ENCODE measurements around the gene NPIPA1.
"Not testable (repeated sequence)": the region's sequence is repeated elsewhere in the genome, so short reads cannot be mapped to it uniquely, and the experiment has no call there.

DNA sequence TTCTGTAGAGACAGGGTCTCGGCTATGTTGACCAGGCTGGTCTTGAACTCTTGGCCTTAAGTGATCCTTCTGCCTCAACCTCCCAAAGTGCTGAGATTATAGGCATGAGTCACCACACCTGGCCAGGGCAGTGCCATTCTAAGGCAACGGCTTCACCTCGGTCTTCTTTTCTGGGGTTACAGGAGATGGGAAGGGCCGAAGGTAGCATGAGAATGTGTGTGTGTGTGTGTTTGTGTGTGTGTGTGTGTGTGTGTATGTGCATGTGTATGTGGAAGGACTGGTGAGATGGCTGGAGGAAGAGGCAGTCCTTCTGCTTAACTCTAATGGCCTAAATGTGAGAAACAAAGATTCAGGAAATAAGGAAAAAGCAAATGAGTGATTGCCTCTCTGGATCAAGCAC lies 39.1 kb upstream of the NPIPA1 start:
- TF ChIP-seq, protein P1, sequence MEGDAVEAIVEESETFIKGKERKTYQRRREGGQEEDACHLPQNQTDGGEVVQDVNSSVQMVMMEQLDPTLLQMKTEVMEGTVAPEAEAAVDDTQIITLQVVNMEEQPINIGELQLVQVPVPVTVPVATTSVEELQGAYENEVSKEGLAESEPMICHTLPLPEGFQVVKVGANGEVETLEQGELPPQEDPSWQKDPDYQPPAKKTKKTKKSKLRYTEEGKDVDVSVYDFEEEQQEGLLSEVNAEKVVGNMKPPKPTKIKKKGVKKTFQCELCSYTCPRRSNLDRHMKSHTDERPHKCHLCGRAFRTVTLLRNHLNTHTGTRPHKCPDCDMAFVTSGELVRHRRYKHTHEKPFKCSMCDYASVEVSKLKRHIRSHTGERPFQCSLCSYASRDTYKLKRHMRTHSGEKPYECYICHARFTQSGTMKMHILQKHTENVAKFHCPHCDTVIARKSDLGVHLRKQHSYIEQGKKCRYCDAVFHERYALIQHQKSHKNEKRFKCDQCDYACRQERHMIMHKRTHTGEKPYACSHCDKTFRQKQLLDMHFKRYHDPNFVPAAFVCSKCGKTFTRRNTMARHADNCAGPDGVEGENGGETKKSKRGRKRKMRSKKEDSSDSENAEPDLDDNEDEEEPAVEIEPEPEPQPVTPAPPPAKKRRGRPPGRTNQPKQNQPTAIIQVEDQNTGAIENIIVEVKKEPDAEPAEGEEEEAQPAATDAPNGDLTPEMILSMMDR (conservative IDR thresholded peaks at IDR 0.05; ENCODE audit: low read length), result not testable (repeated sequence)
- TF ChIP-seq EZH2phosphoT487 (IDR thresholded peaks at IDR 0.05; ENCODE audit: borderline replicate concordance, low read depth, low read length), result not testable (repeated sequence)
